ENCODE measurements around the gene GALNS. TPM values are rescaled to one million over a fixed set of nuclear protein-coding genes. Genes with fewer than 3 reads are reported as not detected.
A peak's percentile ranks its signal among the peaks of the same experiment; 100 is the strongest.

The GALNS gene
- total and polyA plus RNA-seq, 2 experiments from 2014 or later: 9.7 to 18.8 TPM

- Mint-ChIP-seq H3K27me3 (ENCODE audit: insufficient read depth, low read depth, poor library complexity) (peaks cover 9% of the 10 kb centered on the region), H3K36me3 (ENCODE audit: low read depth) (no peaks in the 10 kb centered on the region), H3K9me3 (no peaks in the 10 kb centered on the region), H3K4me1 (peaks cover 12% of the 10 kb centered on the region; the same call in 1 of the 3 replicates), H3K4me3 (no peak overlapping the region), H3K27ac (no peak overlapping the region)
- H3K9me2 ChIP-seq (ENCODE audit: insufficient read depth): no peaks in the 10 kb centered on the region
- no peaks in the 10 kb centered on the region for H3K4me1 ChIP-seq (ENCODE audit: insufficient read depth)
- DNase-seq (ENCODE audit: low spot score) (no peak), ATAC-seq (no peak)
- no peaks in the 10 kb centered on the region for H3K79me2 ChIP-seq (replicated peaks; ENCODE audit: insufficient read depth)
- no peak overlapping the region for H3K27ac ChIP-seq (ENCODE audit: low read depth)
- H2AFZ ChIP-seq: no peak overlapping the region
- no peaks in the 10 kb centered on the region for H4K20me1 ChIP-seq (replicated peaks; ENCODE audit: insufficient read depth)
- no peaks in the 10 kb centered on the region for H3K36me3 ChIP-seq (ENCODE audit: insufficient read depth)
- no peak overlapping the region for H3K4me2 ChIP-seq
- H3F3A ChIP-seq (replicated peaks; ENCODE audit: low read depth): 0 out of 2 replicates have a peak, but pooled peaks cover 2% of the 10 kb centered on the region
- TF ChIP-seq ZNF331 (CRISPR knock-in tag; IDR thresholded peaks at IDR 0.05; ENCODE audit: low read depth) (no peak), CTCF (conservative IDR thresholded peaks at IDR 0.05; ENCODE audit: low read depth in 2 of 2) (no peak)
- H3K27me3 ChIP-seq (ENCODE audit: insufficient read depth): no peaks in the 10 kb centered on the region
- no peak overlapping the region for H3K4me3 ChIP-seq
Measured at GRCh38 chr16:88816736-88817535, 39.8 kb downstream of the GALNS start.

- Mint-ChIP-seq H3K27me3 (ENCODE audit: insufficient read depth, low read depth, poor library complexity) (peaks cover 10% of the 10 kb centered on the region), H3K36me3 (ENCODE audit: low read depth) (no peaks in the 10 kb centered on the region), H3K27ac (no peak overlapping the region), H3K4me1 (peaks cover 12% of the 10 kb centered on the region; the same call in 1 of the 3 replicates), H3K4me3 (no peak overlapping the region), H3K9me3 (no peaks in the 10 kb centered on the region)
- Histone ChIP-seq H4K20me1 (replicated peaks; ENCODE audit: insufficient read depth) (no peaks in the 10 kb centered on the region), H3K4me3 (no peak overlapping the region), H3K27me3 (ENCODE audit: insufficient read depth) (no peaks in the 10 kb centered on the region), H3K9me2 (ENCODE audit: insufficient read depth) (no peaks in the 10 kb centered on the region), H3K27ac (ENCODE audit: low read depth) (no peak overlapping the region), H3K4me2 (no peak overlapping the region), H3K4me1 (ENCODE audit: insufficient read depth) (no peaks in the 10 kb centered on the region), H2AFZ (no peak overlapping the region), H3K36me3 (ENCODE audit: insufficient read depth) (no peaks in the 10 kb centered on the region), H3F3A (replicated peaks; ENCODE audit: low read depth) (peaks cover 3% of the 10 kb centered on the region; the same call in 1 of the 2 replicates), H3K79me2 (replicated peaks; ENCODE audit: insufficient read depth) (peaks cover 4% of the 10 kb centered on the region)
- ATAC-seq (peak; percentile 30), DNase-seq (ENCODE audit: low spot score) (peak; percentile 63)
- TF ChIP-seq EZH2phosphoT487 (IDR thresholded peaks at IDR 0.05; ENCODE audit: unreplicated experiment) (no peak), CREB1 (CRISPR knock-in tag; IDR thresholded peaks at IDR 0.05; ENCODE audit: low read depth) (no peak), ETS1 (IDR thresholded peaks at IDR 0.05) (no peak), STAT1 (IDR thresholded peaks at IDR 0.05; ENCODE audit: unreplicated experiment) (no peak), CTCF (conservative IDR thresholded peaks at IDR 0.05; ENCODE audit: low read depth in 2 of 2) (peak; percentile 64 to 88), REST (IDR thresholded peaks at IDR 0.05; ENCODE audit: unreplicated experiment) (no peak), POLR2AphosphoS5 (IDR thresholded peaks at IDR 0.05; ENCODE audit: low read depth) (peak; percentile 25; the same call in 1 of the 2 replicates), ZNF331 (CRISPR knock-in tag; IDR thresholded peaks at IDR 0.05; ENCODE audit: low read depth) (no peak), ZNF114 (CRISPR knock-in tag; IDR thresholded peaks at IDR 0.05) (no peak), JUNB (IDR thresholded peaks at IDR 0.05; ENCODE audit: unreplicated experiment) (no peak), EZH2 (IDR thresholded peaks at IDR 0.05; ENCODE audit: low read depth, unreplicated experiment) (no peak)
Measured at GRCh38 chr16:88815901-88816589, 40.7 kb downstream of the GALNS start.

All from GM23338 (cell line).